ENCODE data around the gene QTRT2. TPM values are rescaled to one million over a fixed set of nuclear protein-coding genes. Genes with fewer than 3 reads are reported as not detected.
A peak's percentile ranks its signal among the peaks of the same experiment; 100 is the strongest.

The QTRT2 gene
- total RNA-seq (2021; ENCODE audit: unreplicated experiment) (51.6 TPM), Bru-seq, nascent RNA (percentile 93 among the genes with signal in this experiment), BruChase-seq, experiment 1, labeled RNA remaining after a 2-hour chase (percentile 91 among the genes with signal in this experiment), BruChase-seq, experiment 2, labeled RNA remaining after a 6-hour chase (percentile 82 among the genes with signal in this experiment)
- polyA plus RNA-seq (2012; ENCODE audit: insufficient read length): 16.2 TPM
- long read RNA-seq, full-length matches to known transcripts: 36 of 65 reads
- long read RNA-seq, partial matches to known transcripts: 11 of 65 reads
- long read RNA-seq, other reads (novel, unspliced or antisense): 18 of 65 reads

GRCh38 chr3:114056130-114057010 is at the start of gene QTRT2, which contains the start of gene CCDC191:
Gene QTRT2 (plus strand): TSS chr3:114056737. CDS start chr3:114065258, 8,521 bp downstream.
Gene CCDC191 (minus strand): TSS chr3:114056526. CDS start chr3:114056466, 60 bp downstream.
- DNase-seq (ENCODE audit: low read depth, low spot score): peak; percentile 98
- in situ Hi-C loops (cut with HindIII; ENCODE audit: low pct_unique_long_range_greater_than_20kb, low sequenced_read_pairs) (no loop called here), intact Hi-C loops (cut with micrococcal nuclease; ENCODE audit: unreplicated experiment) (loop anchor here (10.0 kb wide), 1 partner anchor 212 kb away; no protein-coding TSS in a partner anchor)
- peaks cover 16% of the 10 kb centered on the region for H3K4me1 ChIP-seq (ENCODE audit: control insufficient read depth, insufficient read depth, low read length)
- H3K4me3 ChIP-seq (ENCODE audit: low read depth in 2 of 2, low read length in 2 of 2): peak within 1 kb of the TSS; percentile 87 to 97
- peak; percentile 99 for ATAC-seq
- peaks cover 4% of the 10 kb centered on the region for H3K36me3 ChIP-seq (ENCODE audit: control insufficient read depth, insufficient read depth, low read length)
- peak in 1 of 2 experiments; percentile 44; a peak in 1 of 4 replicates for TF ChIP-seq REST (IDR thresholded peaks at IDR 0.05; ENCODE audit: insufficient read depth in 1 of 2, low read depth in 2 of 2, low read length in 1 of 2)
- peak; percentile 95 for TF ChIP-seq TCF7L2 (IDR thresholded peaks at IDR 0.05; ENCODE audit: low read depth, low read length)
- TF ChIP-seq CTCF (IDR thresholded peaks at IDR 0.05): no peak
- TF ChIP-seq SIN3A (IDR thresholded peaks at IDR 0.05; ENCODE audit: borderline replicate concordance, insufficient read depth, low read depth, low read length): peak; percentile 98
- TF ChIP-seq POLR2AphosphoS5 (IDR thresholded peaks at IDR 0.05; ENCODE audit: low read depth, low read length): peak; percentile 83
- no peaks in the 10 kb centered on the region for H3K9me3 ChIP-seq (ENCODE audit: control insufficient read depth, insufficient read depth, low read depth, low read length)
- POLR2A ChIA-PET: interaction anchor here (0.6 to 0.8 kb wide), 2 partner anchors 100 to 330 kb away, joined by 3 read pairs; no protein-coding TSS in a partner anchor
- CTCF ChIA-PET: no interaction called here
- H3K27ac ChIP-seq (ENCODE audit: low read length): peak within 1 kb of the TSS; percentile 86
- H3K27me3 ChIP-seq (ENCODE audit: control insufficient read depth, insufficient read depth, low read length): no peaks in the 10 kb centered on the region
- BruUV-seq (replicated peaks): no TSS peak

- Histone ChIP-seq H3K9me3 (ENCODE audit: control insufficient read depth, insufficient read depth, low read depth, low read length) (peaks cover 8% of the 10 kb centered on the region; the same call in 1 of the 2 replicates), H3K36me3 (ENCODE audit: control insufficient read depth, insufficient read depth, low read length) (no peaks in the 10 kb centered on the region), H3K27me3 (ENCODE audit: control insufficient read depth, insufficient read depth, low read length) (no peaks in the 10 kb centered on the region), H3K4me3 (ENCODE audit: low read depth in 2 of 2, low read length in 2 of 2) (no peak overlapping the region), H3K27ac (ENCODE audit: low read length) (no peak overlapping the region), H3K4me1 (ENCODE audit: control insufficient read depth, insufficient read depth, low read length) (no peaks in the 10 kb centered on the region)
- BruUV-seq (replicated peaks): no TSS peak
- POLR2A ChIA-PET: interaction anchor here (0.6 kb wide), 1 partner anchor 20 kb away, joined by 3 read pairs; no protein-coding TSS in a partner anchor
- CTCF ChIA-PET: no interaction called here
- in situ Hi-C loops (cut with HindIII; ENCODE audit: low pct_unique_long_range_greater_than_20kb, low sequenced_read_pairs): no loop called here
- TF ChIP-seq POLR2AphosphoS5 (IDR thresholded peaks at IDR 0.05; ENCODE audit: low read depth, low read length) (no peak), REST (IDR thresholded peaks at IDR 0.05; ENCODE audit: insufficient read depth in 1 of 2, low read depth in 2 of 2, low read length in 1 of 2) (no peak), TCF7L2 (IDR thresholded peaks at IDR 0.05; ENCODE audit: low read depth, low read length) (no peak), SIN3A (IDR thresholded peaks at IDR 0.05; ENCODE audit: borderline replicate concordance, insufficient read depth, low read depth, low read length) (no peak), CTCF (IDR thresholded peaks at IDR 0.05) (no peak)
- ATAC-seq: no peak
- intact Hi-C loops (cut with micrococcal nuclease; ENCODE audit: unreplicated experiment): no loop called here
- DNase-seq (ENCODE audit: low read depth, low spot score): no peak
Observed at GRCh38 chr3:114011059-114011797, 45.3 kb upstream of the QTRT2 start.

Data from Panc1 (cell line).